Transverse colon (tissue), 4 donors: ENCODE results near the gene ARG2. TPM values are rescaled to one million over a fixed set of nuclear protein-coding genes. Genes with fewer than 3 reads are reported as not detected.

Experiments
- DNase-seq: peaks from one replicate; pipeline ENCODE4 v3.0.0-alpha.2; 2019
- H3K27ac ChIP-seq, 4 donors: fragments of 200-600 bp; sonication (generic); 2 replicates each; pipeline ENCODE4 v1.5.1; 2016 to 2018; ENCODE audit warnings: inconsistent platforms in 4 of 4
- H3K27me3 ChIP-seq: fragments of 200-600 bp; sonication (generic); 2 replicates; pipeline ENCODE4 v1.5.1; 2017; ENCODE audit warnings: inconsistent platforms
- H3K36me3 ChIP-seq, 4 donors: fragments of 200-600 bp; sonication (generic); 2 replicates each; pipeline ENCODE4 v1.5.1; 2017 to 2019; ENCODE audit warnings: inconsistent platforms in 4 of 4
- H3K4me1 ChIP-seq, 4 donors: fragments of 200-600 bp; sonication (generic); 2 replicates each; pipeline ENCODE4 v1.5.1; 2017 to 2020; ENCODE audit warnings: inconsistent platforms in 4 of 4
- H3K4me3 ChIP-seq, 4 donors: fragments of 200-600 bp; sonication (generic); 1 replicate in 1 of 4; 2 replicates in 3 of 4; pipeline versions ENCODE4 v1.5.1 to v1.6.1; 2017 to 2019; ENCODE audit warnings: inconsistent platforms in 4 of 4
- H3K9me3 ChIP-seq, 2 donors: fragments of 200-600 bp; sonication (generic); 2 replicates each; pipeline ENCODE4 v1.5.1; 2017 to 2019; ENCODE audit warnings: inconsistent platforms in 2 of 2
- CTCF ChIP-seq, 5 experiments: fragments of 200-600 bp in 3 of 5; fragments of 450-650 bp in 2 of 5; sonication (generic) in 3 of 5; IDR thresholded peaks; 1 replicate in 2 of 5; 2 replicates in 3 of 5; pipeline ENCODE4 v1.5.1; 2016 to 2017; ENCODE audit warnings: antibody characterized with exemption in 5 of 5, inconsistent platforms in 3 of 5, mild to moderate bottlenecking in 2 of 5, moderate library complexity in 1 of 5
- EP300 ChIP-seq: sonication (generic); formaldehyde crosslinking; IDR thresholded peaks from one replicate; pipeline ENCODE4 v1.6.1; 2017; ENCODE audit warnings: antibody characterized with exemption, low read depth
- POLR2A ChIP-seq: fragments of 450-650 bp; IDR thresholded peaks from one replicate; pipeline ENCODE4 v1.6.1; 2016; ENCODE audit warnings: antibody characterized with exemption, mild to moderate bottlenecking, moderate library complexity
- POLR2AphosphoS5 ChIP-seq, 3 donors: sonication (generic); formaldehyde crosslinking; IDR thresholded peaks; one replicate each; pipeline ENCODE4 v1.6.1; 2016; ENCODE audit warnings: antibody characterized with exemption in 3 of 3
- WGBS, 2 donors: methylation state at CpG; one replicate each; pipeline ENCODE4 v1.1.5; 2018; ENCODE audit warnings: low coverage in 1 of 2; 5-methylcytosine and 5-hydroxymethylcytosine counted together
- in situ Hi-C, 4 donors: fragments of 200-750 bp; cut with MboI; loops; one replicate each; pipeline versions ENCODE4 v1.15.0 to v1.15.1; 2017; ENCODE audit warnings: low sequenced_read_pairs in 3 of 4, low pct_ligation_motif_present in 1 of 4, low pct_unique_long_range_greater_than_20kb in 1 of 4
- intact Hi-C: fragments of 100-400 bp; cut with DNase I; formaldehyde crosslinking; loops from one replicate; pipeline ENCODE4 v1.15.1; 2023; ENCODE audit warnings: low total_unique reads
- total RNA-seq, 4 donors: library from RNA; depleted of rRNA; stranded (reverse); fragments of >200 nt; gene quantifications; one replicate each; pipeline ENCODE4 v1.1.0, GENCODE V29; 2016

The ARG2 gene
- total RNA-seq, 4 donors from 2014 or later: 7.5 to 18.8 (median 9.2) TPM; not detected in 1

GRCh38 chr14:67680121-67680602 lies 60.4 kb downstream of the ARG2 start:
- H3K36me3 ChIP-seq: peaks cover 0 to 12% (median 5%) of the 10 kb centered on the region in 4 donors
- 87 to 90% methylated on average over 2 to 3 of the region's 3 CpGs for WGBS, 2 donors
- intact Hi-C loops: no loop called here
- H3K4me3 ChIP-seq: no peak overlapping the region
- H3K27me3 ChIP-seq: no peaks in the 10 kb centered on the region
- no peaks in the 10 kb centered on the region for H3K9me3 ChIP-seq
- no peak for DNase-seq
- TF ChIP-seq CTCF (IDR thresholded peaks at IDR 0.05) (no peak), EP300 (no peak), POLR2AphosphoS5 (IDR thresholded peaks at IDR 0.05) (no peak), POLR2A (no peak)
- peaks cover 0 to 6% (median 3%) of the 10 kb centered on the region in 4 donors for H3K4me1 ChIP-seq
- no peak overlapping the region for H3K27ac ChIP-seq
- in situ Hi-C loops: no loop called here

GRCh38 chr14:67680941-67681340 lies 61.2 kb downstream of the ARG2 start:
- Histone ChIP-seq H3K4me3 (no peak overlapping the region), H3K27ac (no peak overlapping the region), H3K4me1 (no peaks in the 10 kb centered on the region), H3K27me3 (no peaks in the 10 kb centered on the region), H3K36me3 (peaks cover 0 to 17% (median 6%) of the 10 kb centered on the region in 4 donors), H3K9me3 (no peaks in the 10 kb centered on the region)
- 50 to 80% methylated on average over 2 of the region's 2 CpGs for whole genome bisulfite sequencing, 2 donors
- no peak for DNase-seq
- intact Hi-C loops: no loop called here
- in situ Hi-C loops: no loop called here
- no peak for TF ChIP-seq POLR2AphosphoS5 (IDR thresholded peaks at IDR 0.05)
- TF ChIP-seq EP300: no peak
- TF ChIP-seq POLR2A: no peak
- TF ChIP-seq CTCF (IDR thresholded peaks at IDR 0.05): no peak

- Histone ChIP-seq H3K27me3 (no peaks in the 10 kb centered on the region), H3K9me3 (no peaks in the 10 kb centered on the region), H3K4me1 (no peaks in the 10 kb centered on the region), H3K27ac (no peak overlapping the region), H3K36me3 (peaks cover 0 to 23% (median 11%) of the 10 kb centered on the region in 4 donors), H3K4me3 (no peak overlapping the region)
- TF ChIP-seq EP300 (no peak), POLR2A (no peak), CTCF (IDR thresholded peaks at IDR 0.05) (no peak), POLR2AphosphoS5 (IDR thresholded peaks at IDR 0.05) (no peak)
- intact Hi-C loops (no loop called here), in situ Hi-C loops (no loop called here)
- DNase-seq: no peak
Observed at GRCh38 chr14:67683842-67684241, 64.1 kb downstream of the ARG2 start.

- no peak for DNase-seq
- no peak overlapping the region for H3K27ac ChIP-seq
- intact Hi-C loops: loop anchor here (10.0 kb wide), 1 partner anchor 95 kb away; no protein-coding TSS in a partner anchor
- in situ Hi-C loops: no loop called here
- no peaks in the 10 kb centered on the region for H3K9me3 ChIP-seq
- TF ChIP-seq POLR2A (no peak), POLR2AphosphoS5 (IDR thresholded peaks at IDR 0.05) (no peak), EP300 (no peak), CTCF (IDR thresholded peaks at IDR 0.05) (no peak)
- WGBS, 2 donors: 92 to 100% methylated on average over 2 to 4 of the region's 4 CpGs
- no peaks in the 10 kb centered on the region for H3K27me3 ChIP-seq
- H3K36me3 ChIP-seq: peaks cover 0 to 39% (median 6%) of the 10 kb centered on the region in 4 donors
- no peak overlapping the region for H3K4me3 ChIP-seq
- H3K4me1 ChIP-seq: peaks cover 0 to 18% (median 5%) of the 10 kb centered on the region in 4 donors
Observed at GRCh38 chr14:67690011-67690410, 70.3 kb downstream of the ARG2 start.
